ENCODE data around the gene PPFIA2.

Gene PPFIA2

DNA sequence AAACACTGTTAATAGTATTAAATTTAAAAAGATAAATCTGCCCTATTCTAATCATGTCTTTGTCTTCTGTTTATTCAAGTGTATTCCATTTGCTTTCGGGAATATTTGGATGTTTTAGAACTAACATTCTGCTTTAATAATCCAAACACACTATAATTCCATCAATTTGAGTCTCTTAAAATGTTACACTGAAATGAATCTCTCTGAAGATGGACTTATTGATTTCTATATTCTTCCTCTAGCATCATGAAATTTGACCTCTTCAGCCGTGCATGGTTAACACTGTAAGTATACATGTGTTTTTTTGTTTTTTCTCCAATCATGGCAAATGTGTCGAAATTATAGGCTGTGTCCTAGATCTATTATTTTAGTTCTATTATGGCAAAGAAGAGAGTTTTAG is 342.1 kb downstream of the PPFIA2 start:
- no peak for DNase-seq

DNA sequence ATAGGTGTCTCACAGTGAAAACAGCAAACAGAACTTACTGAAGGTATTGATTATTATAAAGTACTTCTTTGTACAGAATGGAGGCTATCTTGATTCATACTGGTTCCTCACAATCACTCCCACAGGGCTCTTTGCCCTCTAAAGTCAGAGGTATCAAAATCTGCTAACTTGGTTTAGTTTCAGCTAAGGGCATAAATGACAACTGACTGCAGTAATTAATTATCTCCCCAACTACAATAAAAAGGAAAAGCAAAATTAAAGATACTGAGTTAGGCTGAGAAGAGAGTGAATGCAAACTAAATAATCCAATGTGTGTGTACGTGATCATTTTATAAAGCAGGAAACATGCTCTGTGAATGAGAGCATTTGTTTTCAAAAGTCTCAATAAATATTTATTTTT is 342.6 kb downstream of the PPFIA2 start:
- DNase-seq: no peak

DNA sequence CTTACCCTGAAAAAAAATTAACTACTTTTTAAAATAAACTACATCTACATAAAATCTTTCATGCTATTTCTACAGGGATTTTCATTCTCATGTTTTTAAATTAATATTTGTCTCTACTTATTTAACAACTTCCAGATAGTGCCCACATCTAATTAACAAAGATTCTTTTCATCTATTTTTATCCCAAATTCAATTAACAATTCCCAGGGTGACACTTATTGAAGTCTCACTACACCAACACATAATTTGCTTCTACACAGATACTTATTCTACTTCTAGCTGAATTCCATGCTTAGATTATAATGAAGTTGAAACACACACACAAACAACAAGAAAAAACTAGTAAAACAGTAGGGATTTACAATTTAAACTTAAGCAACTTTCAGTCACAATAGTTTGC is 344.7 kb downstream of the PPFIA2 start:
- no peak for DNase-seq

DNA sequence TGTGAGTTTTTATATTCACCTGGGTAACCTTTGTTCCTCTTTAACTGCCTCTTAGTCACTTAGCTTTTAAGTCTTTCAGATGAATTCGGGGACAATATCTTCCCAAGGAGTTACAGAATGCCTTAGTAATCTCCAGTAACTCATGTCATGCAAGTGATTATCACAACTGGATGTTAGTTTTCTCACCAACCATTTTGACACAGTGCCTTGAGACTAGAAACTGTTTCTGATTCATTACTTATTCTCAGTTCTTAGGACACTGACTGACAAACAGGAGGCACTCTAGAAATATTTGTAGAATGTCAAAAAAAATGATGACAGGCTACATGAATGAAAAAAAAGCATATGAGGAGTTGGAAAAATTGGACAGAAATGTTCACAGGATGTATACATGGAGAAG is 346.2 kb downstream of the PPFIA2 start:
- no peak for DNase-seq

DNA sequence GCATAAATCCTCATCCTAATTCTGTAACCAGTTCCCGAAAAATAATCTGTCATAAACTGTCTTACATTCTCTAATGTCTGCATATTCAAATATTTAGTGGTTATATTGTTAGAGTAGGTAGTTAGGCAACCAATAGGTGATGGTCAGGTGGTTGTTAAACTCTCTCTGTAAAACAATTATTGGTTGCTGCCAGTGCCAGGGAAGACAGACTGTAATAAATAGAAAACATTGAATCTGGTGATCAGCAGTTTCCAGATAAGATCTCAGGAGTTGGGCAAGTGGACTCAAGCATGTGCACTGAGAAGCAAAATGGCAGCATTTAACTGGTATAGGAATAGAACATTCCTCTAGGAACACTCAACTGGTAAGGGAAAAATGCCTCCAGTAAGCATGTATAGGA is 355.8 kb downstream of the PPFIA2 start:
- DNase-seq: no peak

DNA sequence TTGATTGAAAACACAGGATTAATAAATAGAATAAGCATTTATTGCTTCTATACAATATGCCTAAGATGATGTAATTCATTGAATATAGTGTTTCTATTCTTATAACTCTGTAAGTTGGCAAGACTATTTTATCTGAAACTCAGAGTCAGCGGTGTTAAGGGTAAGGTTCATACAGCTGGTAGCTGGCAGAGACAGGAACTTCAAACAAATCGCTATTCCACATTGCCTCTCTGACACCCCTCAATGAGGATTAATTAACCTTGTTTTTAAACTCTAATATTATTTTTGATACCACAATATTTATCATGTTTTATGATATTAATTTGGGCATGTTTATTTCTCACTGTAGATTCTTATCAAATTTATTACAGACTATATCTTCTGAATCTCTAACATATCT is 357.9 kb downstream of the PPFIA2 start:
- no peak for DNase-seq

- DNase-seq: no peak
Observed at GRCh38 chr12:81400024-81400423, 359.1 kb downstream of the PPFIA2 start.

GRCh38 chr12:81395431-81395830 is 363.7 kb downstream of the PPFIA2 start:
- DNase-seq: no peak

DNA sequence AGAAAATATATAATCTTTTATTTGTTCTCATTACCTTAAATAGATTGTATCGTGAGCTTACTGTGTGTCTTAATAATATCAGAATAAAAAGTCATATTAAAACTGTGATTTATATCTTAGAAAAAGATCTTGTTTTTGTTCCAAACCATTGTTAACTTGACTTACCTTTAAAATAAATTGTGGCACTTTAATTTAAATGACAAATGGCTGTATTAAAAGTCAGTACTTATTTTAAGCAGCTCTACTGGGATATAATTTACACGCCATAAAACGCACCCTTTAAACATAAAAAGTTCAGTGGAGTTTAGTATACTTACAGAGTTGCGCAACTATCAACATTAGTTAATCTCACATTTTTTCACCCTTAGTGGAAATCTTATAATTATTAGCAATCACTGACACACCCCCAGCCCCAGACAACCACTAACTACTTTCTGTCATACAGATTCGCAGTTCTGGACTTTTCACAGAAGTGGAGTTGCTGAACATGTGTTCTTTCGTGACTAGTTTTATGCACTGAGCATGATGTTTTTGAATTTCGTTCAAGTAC is 369.5 kb downstream of the PPFIA2 start:
- no peak for DNase-seq

DNA sequence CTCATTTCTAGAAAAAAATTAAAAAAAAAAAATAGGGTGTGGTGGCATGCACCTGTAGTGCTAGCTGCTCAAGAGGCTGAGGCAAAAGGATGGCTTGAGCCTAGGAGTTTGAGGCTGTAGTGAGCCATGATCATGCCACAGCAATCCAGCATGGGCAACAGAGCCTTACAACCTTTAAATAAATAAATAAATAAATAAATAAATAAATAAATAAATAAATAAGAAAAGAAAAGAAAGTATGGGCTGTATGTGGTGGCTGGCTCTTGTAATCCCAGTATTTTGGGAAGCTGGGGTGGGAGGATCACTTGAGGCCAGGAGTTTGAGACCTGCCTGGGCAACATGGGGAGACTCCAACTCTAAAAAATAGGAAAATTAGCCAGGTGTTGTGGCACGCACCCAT is 373.0 kb downstream of the PPFIA2 start:
- no peak for DNase-seq

DNA sequence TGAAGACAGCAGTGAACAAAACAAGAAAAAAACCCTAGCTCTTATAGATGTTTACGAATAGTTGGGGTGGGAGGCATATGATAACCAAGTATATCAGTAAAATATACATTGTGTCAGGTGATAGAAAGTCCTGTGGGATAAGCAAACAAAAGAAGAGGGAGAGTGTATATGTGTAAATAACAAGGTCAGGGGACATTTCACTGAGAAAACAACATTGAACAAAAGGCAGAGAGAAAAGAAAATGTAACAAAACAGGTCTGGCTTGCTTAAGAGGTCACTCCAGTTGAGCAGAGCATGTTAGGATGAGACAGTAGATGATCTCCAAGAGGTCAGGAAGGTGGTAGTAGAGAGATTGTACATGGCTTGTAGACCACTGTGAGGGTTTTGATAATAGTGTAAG is 377.2 kb downstream of the PPFIA2 start:
- DNase-seq: no peak

GRCh38 chr12:81378601-81379285 is 380.4 kb downstream of the PPFIA2 start:
- no peak for DNase-seq

DNA sequence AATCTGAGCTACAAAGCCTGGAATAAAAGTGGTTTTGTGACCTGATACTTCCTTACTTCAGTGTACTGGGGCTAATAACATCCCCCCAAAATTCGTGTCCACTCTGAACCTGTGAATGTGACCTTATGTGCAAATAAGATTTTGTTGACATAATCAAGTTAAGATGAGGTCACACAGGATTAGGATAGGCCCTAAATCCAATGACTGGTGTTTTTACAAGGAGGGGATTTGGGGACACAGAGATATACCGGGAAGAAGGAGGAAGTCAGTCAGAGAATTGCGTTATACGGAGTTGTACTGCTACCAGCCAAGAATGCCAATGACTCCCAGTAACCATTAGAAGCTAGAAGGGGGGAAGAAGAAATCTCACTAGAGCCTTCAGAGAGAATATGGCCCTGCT is 381.4 kb downstream of the PPFIA2 start:
- DNase-seq: no peak

GRCh38 chr12:81375969-81376368 is 383.2 kb downstream of the PPFIA2 start:
- DNase-seq: no peak

DNA sequence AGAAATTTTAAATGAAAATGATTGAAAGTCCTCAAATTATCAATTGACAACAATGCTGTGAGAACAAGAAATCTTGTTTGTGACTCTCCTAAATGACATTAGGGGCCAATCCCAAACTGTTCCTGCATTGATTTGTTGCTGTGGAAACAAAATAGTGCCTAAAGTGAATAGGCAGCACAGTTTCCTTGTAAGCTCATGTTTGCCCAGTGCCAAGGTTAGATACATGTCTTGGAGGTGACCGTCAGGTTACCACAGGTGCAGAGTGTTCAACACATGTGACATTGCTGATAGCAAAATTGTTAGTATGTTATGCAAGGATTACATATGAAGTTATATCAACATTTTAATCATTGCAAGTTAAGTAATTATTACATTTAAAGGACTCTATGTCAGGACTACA is 388.7 kb downstream of the PPFIA2 start:
- no peak for DNase-seq

GRCh38 chr12:81369175-81369574 is 390.0 kb downstream of the PPFIA2 start:
- no peak for DNase-seq

- DNase-seq: no peak
Observed at GRCh38 chr12:81365284-81365683, 393.9 kb downstream of the PPFIA2 start.

- DNase-seq: no peak
Observed at GRCh38 chr12:81360916-81361315, 398.2 kb downstream of the PPFIA2 start.

GRCh38 chr12:81359736-81360135 is 399.4 kb downstream of the PPFIA2 start:
- no peak for DNase-seq

- DNase-seq: no peak
Observed at GRCh38 chr12:81354327-81354932, 404.7 kb downstream of the PPFIA2 start.

GRCh38 chr12:81350309-81350708 is 408.8 kb downstream of the PPFIA2 start:
- DNase-seq: no peak

GRCh38 chr12:81347404-81347803 is 411.7 kb downstream of the PPFIA2 start:
- DNase-seq: no peak

DNA sequence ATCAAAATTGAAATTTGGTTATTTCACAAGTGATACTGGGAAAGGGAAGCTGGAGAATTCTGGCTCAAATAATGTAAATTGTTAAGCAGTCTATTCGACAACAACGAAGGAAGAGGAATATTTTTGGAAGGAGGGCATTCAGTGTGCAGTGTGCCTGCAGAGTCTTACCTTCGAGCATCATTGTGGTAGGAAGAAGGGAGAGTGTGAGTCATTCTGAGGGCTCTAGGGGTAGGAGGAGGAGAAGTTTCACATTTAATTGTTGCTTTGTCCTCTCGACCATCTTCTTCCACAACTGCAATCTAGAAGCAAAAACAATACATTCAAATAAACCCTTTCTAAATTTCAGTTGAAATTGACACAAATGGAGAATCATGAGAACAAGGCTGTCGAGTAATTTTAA is 418.2 kb downstream of the PPFIA2 start:
- no peak for DNase-seq

GRCh38 chr12:81339071-81339470 is 420.1 kb downstream of the PPFIA2 start:
- no peak for DNase-seq

- no peak for DNase-seq
Observed at GRCh38 chr12:81337886-81338285, 421.3 kb downstream of the PPFIA2 start.
